ENCODE results near the gene LHPP.

DNA sequence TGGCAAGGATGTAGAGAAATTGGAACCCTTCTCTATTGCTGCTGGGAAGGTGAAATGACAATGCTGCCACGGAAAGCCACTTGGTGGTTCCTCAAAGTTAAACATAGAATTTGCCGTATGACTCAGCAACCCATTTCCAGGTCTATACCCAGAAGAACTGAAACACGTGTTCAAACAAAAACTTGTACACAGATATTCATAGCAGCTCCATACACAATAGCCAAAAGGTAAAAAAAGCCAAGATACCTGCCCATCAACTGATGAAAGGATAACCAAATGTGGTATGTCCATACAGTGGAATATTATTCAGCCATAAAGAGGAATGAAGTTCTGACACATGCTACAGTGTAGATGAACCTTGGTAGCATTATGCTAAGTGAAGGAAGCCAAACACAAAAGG lies 39.1 kb downstream of the LHPP start:
- TF ChIP-seq POLR2AphosphoS5 (IDR thresholded peaks at IDR 0.05) = no peak
- TF ChIP-seq EP300 (IDR thresholded peaks at IDR 0.05) = no peak
